ENCODE measurements around the gene LRCH4. TPM values are rescaled to one million over a fixed set of nuclear protein-coding genes. Genes with fewer than 3 reads are reported as not detected.

The LRCH4 gene
- total and polyA plus RNA-seq, 9 of the 15 experiments (the other 6 are each of a cell fraction or from before 2014, with no cell fraction given) = 0.06 to 63.3 (median 15.0) TPM

DNA sequence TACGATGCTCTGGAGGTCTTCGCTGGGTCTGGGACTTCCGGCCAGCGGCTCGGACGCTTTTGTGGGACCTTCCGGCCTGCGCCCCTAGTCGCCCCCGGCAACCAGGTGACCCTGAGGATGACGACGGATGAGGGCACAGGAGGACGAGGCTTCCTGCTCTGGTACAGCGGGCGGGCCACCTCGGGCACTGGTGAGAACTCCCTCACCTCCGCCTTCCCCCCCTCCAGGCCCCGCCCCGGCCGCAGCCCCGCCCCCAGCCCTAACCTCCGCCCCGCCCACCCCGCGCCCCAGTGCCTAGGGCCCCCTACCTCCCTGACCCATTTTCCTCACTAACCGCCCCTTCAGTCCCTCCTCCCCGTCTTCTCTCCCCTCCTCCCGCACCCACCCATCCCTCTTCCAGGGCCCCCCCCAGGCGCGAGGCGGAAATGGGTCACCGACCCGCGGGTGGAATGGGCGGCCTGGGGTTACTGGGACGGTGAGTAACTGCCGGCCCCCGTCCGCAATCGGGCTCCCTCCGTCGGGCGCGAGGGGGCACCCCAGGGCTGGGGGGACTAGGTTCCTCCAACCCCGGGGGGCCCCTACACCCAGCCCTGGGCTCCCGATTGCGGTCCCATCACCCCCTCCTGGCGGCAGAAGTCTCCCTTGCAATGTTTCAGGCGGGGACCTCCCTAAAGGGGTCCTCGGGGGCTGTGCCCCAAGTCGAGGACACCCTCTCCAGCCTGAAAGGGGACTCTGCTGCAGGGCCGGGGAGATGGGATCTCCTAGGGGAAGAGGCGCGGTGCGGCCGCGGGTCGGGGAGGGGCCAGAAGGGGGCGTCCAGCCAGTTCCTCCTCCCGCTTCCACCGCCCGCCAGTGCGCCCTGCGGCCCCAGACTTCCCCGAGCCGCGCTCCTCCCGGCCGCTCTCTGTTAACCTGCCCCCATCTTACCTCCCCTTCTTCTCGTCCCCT lies 18.4 kb upstream of the LRCH4 start (continued):
- TF ChIP-seq, protein P1, sequence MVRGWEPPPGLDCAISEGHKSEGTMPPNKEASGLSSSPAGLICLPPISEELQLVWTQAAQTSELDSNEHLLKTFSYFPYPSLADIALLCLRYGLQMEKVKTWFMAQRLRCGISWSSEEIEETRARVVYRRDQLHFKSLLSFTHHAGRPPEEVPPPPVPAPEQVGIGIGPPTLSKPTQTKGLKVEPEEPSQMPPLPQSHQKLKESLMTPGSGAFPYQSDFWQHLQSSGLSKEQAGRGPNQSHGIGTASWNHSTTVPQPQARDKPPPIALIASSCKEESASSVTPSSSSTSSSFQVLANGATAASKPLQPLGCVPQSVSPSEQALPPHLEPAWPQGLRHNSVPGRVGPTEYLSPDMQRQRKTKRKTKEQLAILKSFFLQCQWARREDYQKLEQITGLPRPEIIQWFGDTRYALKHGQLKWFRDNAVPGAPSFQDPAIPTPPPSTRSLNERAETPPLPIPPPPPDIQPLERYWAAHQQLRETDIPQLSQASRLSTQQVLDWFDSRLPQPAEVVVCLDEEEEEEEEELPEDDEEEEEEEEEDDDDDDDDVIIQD (CRISPR knock-in tag; IDR thresholded peaks at IDR 0.05) = no peak
- peak; percentile 13 for TF ChIP-seq SAP30 (IDR thresholded peaks at IDR 0.05; ENCODE audit: borderline replicate concordance, insufficient read depth, low read depth, low read length, poor library complexity, severe bottlenecking)
- TF ChIP-seq PHB (CRISPR knock-in tag; IDR thresholded peaks at IDR 0.05) = peak; percentile 16; the same call in 1 of the 2 replicates
- TF ChIP-seq NR1H2 (CRISPR knock-in tag; IDR thresholded peaks at IDR 0.05) = peak; percentile 89; the same call in 1 of the 2 replicates
- TF ChIP-seq, protein P2, sequence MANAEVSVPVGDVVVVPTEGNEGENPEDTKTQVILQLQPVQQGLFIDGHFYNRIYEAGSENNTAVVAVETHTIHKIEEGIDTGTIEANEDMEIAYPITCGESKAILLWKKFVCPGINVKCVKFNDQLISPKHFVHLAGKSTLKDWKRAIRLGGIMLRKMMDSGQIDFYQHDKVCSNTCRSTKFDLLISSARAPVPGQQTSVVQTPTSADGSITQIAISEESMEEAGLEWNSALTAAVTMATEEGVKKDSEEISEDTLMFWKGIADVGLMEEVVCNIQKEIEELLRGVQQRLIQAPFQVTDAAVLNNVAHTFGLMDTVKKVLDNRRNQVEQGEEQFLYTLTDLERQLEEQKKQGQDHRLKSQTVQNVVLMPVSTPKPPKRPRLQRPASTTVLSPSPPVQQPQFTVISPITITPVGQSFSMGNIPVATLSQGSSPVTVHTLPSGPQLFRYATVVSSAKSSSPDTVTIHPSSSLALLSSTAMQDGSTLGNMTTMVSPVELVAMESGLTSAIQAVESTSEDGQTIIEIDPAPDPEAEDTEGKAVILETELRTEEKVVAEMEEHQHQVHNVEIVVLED (CRISPR knock-in tag; IDR thresholded peaks at IDR 0.05) = no peak
- TF ChIP-seq, protein P3, sequence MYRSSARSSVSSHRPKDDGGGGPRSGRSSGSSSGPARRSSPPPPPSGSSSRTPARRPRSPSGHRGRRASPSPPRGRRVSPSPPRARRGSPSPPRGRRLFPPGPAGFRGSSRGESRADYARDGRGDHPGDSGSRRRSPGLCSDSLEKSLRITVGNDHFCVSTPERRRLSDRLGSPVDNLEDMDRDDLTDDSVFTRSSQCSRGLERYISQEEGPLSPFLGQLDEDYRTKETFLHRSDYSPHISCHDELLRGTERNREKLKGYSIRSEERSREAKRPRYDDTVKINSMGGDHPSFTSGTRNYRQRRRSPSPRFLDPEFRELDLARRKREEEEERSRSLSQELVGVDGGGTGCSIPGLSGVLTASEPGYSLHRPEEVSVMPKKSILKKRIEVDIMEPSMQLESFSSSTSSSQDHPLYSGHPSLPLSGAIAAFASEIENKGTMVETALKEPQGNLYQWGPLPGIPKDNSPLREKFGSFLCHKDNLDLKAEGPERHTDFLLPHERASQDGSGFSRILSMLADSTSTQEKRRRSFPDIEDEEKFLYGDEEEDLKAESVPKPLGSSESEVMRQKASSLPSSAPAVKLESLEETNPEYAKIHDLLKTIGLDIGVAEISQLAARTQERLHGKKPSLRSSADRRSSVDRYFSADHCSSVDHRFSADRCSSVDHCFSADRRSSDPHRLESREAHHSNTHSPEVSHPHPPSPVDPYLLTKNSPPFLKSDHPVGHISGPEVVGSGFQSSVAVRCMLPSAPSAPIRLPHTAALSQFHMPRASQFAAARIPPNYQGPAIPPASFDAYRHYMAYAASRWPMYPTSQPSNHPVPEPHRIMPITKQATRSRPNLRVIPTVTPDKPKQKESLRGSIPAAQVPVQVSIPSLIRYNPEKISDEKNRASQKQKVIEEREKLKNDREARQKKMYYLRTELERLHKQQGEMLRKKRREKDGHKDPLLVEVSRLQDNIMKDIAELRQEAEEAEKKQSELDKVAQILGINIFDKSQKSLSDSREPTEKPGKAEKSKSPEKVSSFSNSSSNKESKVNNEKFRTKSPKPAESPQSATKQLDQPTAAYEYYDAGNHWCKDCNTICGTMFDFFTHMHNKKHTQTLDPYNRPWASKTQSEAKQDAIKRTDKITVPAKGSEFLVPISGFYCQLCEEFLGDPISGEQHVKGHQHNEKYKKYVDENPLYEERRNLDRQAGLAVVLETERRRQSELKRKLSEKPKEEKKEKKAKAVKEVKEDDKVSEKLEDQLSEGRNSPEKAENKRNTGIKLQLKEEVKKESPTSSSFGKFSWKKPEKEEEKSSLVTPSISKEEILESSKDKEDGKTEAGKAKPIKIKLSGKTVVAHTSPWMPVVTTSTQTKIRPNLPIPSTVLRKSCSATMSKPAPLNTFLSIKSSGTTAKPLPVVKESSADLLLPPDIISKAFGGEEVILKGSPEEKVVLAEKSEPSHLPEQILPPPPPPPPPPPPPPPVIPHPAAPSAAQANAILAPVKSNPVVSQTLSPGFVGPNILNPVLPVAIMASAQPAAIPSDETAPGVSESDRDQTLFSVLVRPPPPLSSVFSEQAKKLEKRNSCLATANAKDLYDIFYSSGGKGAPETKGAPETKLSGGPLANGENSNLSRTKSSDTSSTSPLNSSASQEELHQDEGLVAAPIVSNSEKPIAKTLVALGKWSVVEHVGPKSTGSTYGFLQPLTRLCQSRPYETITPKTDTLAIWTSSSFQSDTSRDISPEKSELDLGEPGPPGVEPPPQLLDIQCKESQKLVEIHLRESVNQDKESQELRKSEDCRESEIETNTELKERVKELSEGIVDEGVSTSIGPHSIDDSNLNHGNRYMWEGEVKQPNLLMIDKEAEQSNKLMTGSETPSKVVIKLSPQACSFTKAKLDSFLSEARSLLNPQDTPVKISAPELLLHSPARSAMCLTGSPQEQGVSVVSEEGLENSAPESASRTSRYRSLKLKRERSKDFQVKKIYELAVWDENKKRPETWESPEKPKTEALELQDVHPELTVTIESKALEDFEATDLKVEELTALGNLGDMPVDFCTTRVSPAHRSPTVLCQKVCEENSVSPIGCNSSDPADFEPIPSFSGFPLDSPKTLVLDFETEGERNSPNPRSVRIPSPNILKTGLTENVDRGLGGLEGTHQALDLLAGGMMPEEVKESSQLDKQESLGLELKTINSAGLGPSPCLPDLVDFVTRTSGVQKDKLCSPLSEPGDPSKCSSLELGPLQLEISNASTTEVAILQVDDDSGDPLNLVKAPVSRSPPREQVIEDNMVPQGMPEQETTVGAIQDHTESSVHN (IDR thresholded peaks at IDR 0.05; ENCODE audit: borderline replicate concordance in 1 of 2, low read depth in 1 of 2) = no peak
- peak; percentile 99 for TF ChIP-seq TARDBP (IDR thresholded peaks at IDR 0.05)
- TF ChIP-seq, protein P4, sequence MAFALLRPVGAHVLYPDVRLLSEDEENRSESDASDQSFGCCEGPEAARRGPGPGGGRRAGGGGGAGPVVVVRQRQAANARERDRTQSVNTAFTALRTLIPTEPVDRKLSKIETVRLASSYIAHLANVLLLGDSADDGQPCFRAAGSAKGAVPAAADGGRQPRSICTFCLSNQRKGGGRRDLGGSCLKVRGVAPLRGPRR (CRISPR knock-in tag; IDR thresholded peaks at IDR 0.05) = no peak
- no peak for TF ChIP-seq MAFG (tag; conservative IDR thresholded peaks at IDR 0.05)
- TF ChIP-seq, protein P5, sequence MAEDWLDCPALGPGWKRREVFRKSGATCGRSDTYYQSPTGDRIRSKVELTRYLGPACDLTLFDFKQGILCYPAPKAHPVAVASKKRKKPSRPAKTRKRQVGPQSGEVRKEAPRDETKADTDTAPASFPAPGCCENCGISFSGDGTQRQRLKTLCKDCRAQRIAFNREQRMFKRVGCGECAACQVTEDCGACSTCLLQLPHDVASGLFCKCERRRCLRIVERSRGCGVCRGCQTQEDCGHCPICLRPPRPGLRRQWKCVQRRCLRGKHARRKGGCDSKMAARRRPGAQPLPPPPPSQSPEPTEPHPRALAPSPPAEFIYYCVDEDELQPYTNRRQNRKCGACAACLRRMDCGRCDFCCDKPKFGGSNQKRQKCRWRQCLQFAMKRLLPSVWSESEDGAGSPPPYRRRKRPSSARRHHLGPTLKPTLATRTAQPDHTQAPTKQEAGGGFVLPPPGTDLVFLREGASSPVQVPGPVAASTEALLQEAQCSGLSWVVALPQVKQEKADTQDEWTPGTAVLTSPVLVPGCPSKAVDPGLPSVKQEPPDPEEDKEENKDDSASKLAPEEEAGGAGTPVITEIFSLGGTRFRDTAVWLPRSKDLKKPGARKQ (CRISPR knock-in tag; IDR thresholded peaks at IDR 0.05) = no peak
- peak; percentile 73; the same call in 1 of the 2 replicates for TF ChIP-seq SPI1 (IDR thresholded peaks at IDR 0.05; ENCODE audit: borderline replicate concordance, low read depth, low read length)

All from K562 (cell line).